ENCODE measurements around the gene SAMD9.
"Not testable (repeated sequence)": the region's sequence is repeated elsewhere in the genome, so short reads cannot be mapped to it uniquely, and the experiment has no call there.

Gene SAMD9

GRCh38 chr7:93120592-93121549 lies 3.1 kb upstream of the SAMD9 start:
- DNase-seq (ENCODE audit: low spot score) = no peak

GRCh38 chr7:93119191-93119905 lies 1.6 kb upstream of the SAMD9 start:
- DNase-seq (ENCODE audit: low spot score) = no peak

- DNase-seq (ENCODE audit: low spot score) = no peak
These were observed 452 bp downstream of the SAMD9 start for GRCh38 chr7:93117327-93117726.

GRCh38 chr7:93115796-93116195 lies 2.0 kb downstream of the SAMD9 start:
- no peak for DNase-seq (ENCODE audit: low spot score)

GRCh38 chr7:93108003-93108402 lies 9.8 kb downstream of the SAMD9 start:
- DNase-seq (ENCODE audit: low spot score) = no peak

GRCh38 chr7:93097388-93097787 lies 20.4 kb downstream of the SAMD9 start:
- no peak for DNase-seq (ENCODE audit: low spot score)

GRCh38 chr7:93092757-93093370 lies 24.9 kb downstream of the SAMD9 start:
- peak; percentile 10 for DNase-seq (ENCODE audit: low spot score)

- not testable (repeated sequence) for DNase-seq (ENCODE audit: low spot score)
These were observed 44.4 kb downstream of the SAMD9 start for GRCh38 chr7:93073357-93073756.

GRCh38 chr7:93062599-93062998 lies 55.2 kb downstream of the SAMD9 start:
- DNase-seq (ENCODE audit: low spot score) = no peak

- no peak for DNase-seq (ENCODE audit: low spot score)
These were observed 56.9 kb downstream of the SAMD9 start for GRCh38 chr7:93060865-93061264.

GRCh38 chr7:93060025-93060424 lies 57.8 kb downstream of the SAMD9 start:
- no peak for DNase-seq (ENCODE audit: low spot score)

GRCh38 chr7:93056621-93057020 lies 61.2 kb downstream of the SAMD9 start:
- DNase-seq (ENCODE audit: low spot score) = not testable (repeated sequence)

GRCh38 chr7:93055543-93056107 lies 62.2 kb downstream of the SAMD9 start:
- DNase-seq (ENCODE audit: low spot score) = peak; percentile 58

GRCh38 chr7:93054975-93055374 lies 62.8 kb downstream of the SAMD9 start:
- DNase-seq (ENCODE audit: low spot score) = no peak

- no peak for DNase-seq (ENCODE audit: low spot score)
These were observed 63.5 kb downstream of the SAMD9 start for GRCh38 chr7:93053949-93054943.

- no peak for DNase-seq (ENCODE audit: low spot score)
These were observed 64.4 kb downstream of the SAMD9 start for GRCh38 chr7:93053209-93053948.

GRCh38 chr7:93051660-93052059 lies 66.1 kb downstream of the SAMD9 start:
- no peak for DNase-seq (ENCODE audit: low spot score)
